OCI-LY1 (cell line): Measurements from ENCODE around the gene PRKG1.

Source experiments
- H2AFZ ChIP-seq: fragments of 200-600 bp; sonication (generic), shearing (Covaris generic); 2 replicates; pipeline ENCODE4 v1.6.0; 2014; ENCODE audit warnings: antibody characterized with exemption, mild to moderate bottlenecking, low read length
- H3F3A ChIP-seq: fragments of 200-600 bp; sonication (generic), shearing (Covaris generic); 2 replicates; pipeline ENCODE4 v1.6.0; 2014; ENCODE audit warnings: mild to moderate bottlenecking, antibody characterized with exemption, low read length, moderate library complexity; ENCODE audit not compliant: insufficient read depth
- H3K27ac ChIP-seq: fragments of 200-600 bp; sonication (generic); 2 replicates; pipeline ENCODE4 v1.5.1; 2014; ENCODE audit warnings: low read length, mixed run types, mild to moderate bottlenecking, low read depth; ENCODE audit not compliant: poor library complexity, severe bottlenecking
- H3K27me3 ChIP-seq: fragments of 200-600 bp; sonication (generic); 2 replicates; pipeline ENCODE4 v1.6.0; 2014; ENCODE audit warnings: antibody characterized with exemption, mild to moderate bottlenecking, low read length, moderate library complexity; ENCODE audit not compliant: insufficient read depth
- H3K36me3 ChIP-seq: fragments of 200-600 bp; sonication (generic); 2 replicates; pipeline ENCODE4 v1.6.1; 2014; ENCODE audit warnings: mild to moderate bottlenecking, antibody characterized with exemption, low read length, moderate library complexity, mixed read lengths; ENCODE audit not compliant: insufficient read depth
- H3K4me1 ChIP-seq: fragments of 200-600 bp; sonication (generic); 2 replicates; pipeline ENCODE4 v1.5.1; 2014; ENCODE audit warnings: mild to moderate bottlenecking, low read length, moderate library complexity; ENCODE audit not compliant: insufficient read depth, severe bottlenecking
- H3K4me2 ChIP-seq: fragments of 200-600 bp; sonication (generic), shearing (Covaris generic); 2 replicates; pipeline ENCODE4 v1.6.1; 2014; ENCODE audit warnings: low read length
- H3K4me3 ChIP-seq: fragments of 200-600 bp; sonication (generic); 2 replicates; pipeline ENCODE4 v1.5.1; 2014; ENCODE audit warnings: low read length, low read depth, mild to moderate bottlenecking, mixed read lengths; ENCODE audit not compliant: poor library complexity, severe bottlenecking
- H3K79me2 ChIP-seq: fragments of 200-600 bp; shearing (Covaris generic); 2 replicates; pipeline ENCODE4 v1.6.1; 2016; ENCODE audit warnings: mixed run types, low read length, mixed read lengths; ENCODE audit not compliant: insufficient read depth
- H3K9ac ChIP-seq: fragments of 200-600 bp; sonication (generic), shearing (Covaris generic); 2 replicates; pipeline ENCODE4 v1.6.1; 2014; ENCODE audit warnings: mild to moderate bottlenecking, low read length, mixed read lengths
- H3K9me2 ChIP-seq: fragments of 200-600 bp; sonication (generic), shearing (Covaris generic); 2 replicates; pipeline ENCODE4 v1.6.1; 2014; ENCODE audit warnings: low read depth, mild to moderate bottlenecking, low read length, mixed read lengths
- H3K9me3 ChIP-seq: fragments of 200-600 bp; shearing (Covaris generic); 2 replicates; pipeline ENCODE4 v1.6.1; 2014; ENCODE audit warnings: low read length, mixed read lengths
- H4K20me1 ChIP-seq: fragments of 200-600 bp; sonication (generic), shearing (Covaris generic); 2 replicates; pipeline ENCODE4 v1.6.0; 2016; ENCODE audit warnings: mild to moderate bottlenecking, low read length; ENCODE audit not compliant: insufficient read depth
- EZH2 ChIP-seq: fragments of 200-600 bp; sonication (generic), shearing (Covaris generic); IDR thresholded peaks from 2 replicates; pipeline ENCODE4 v1.8.0; 2017; ENCODE audit warnings: borderline replicate concordance, mixed run types, mild to moderate bottlenecking, antibody characterized with exemption, low read length, moderate library complexity, mixed read lengths
- TF ChIP-seq, protein P1 (sequence below): fragments of 200-600 bp; sonication (generic), shearing (Covaris generic); IDR thresholded peaks from 2 replicates; pipeline ENCODE4 v1.5.1; 2017; ENCODE audit warnings: mild to moderate bottlenecking, antibody characterized with exemption, low read length, moderate library complexity, mixed read lengths

PRKG1 gene

DNA sequence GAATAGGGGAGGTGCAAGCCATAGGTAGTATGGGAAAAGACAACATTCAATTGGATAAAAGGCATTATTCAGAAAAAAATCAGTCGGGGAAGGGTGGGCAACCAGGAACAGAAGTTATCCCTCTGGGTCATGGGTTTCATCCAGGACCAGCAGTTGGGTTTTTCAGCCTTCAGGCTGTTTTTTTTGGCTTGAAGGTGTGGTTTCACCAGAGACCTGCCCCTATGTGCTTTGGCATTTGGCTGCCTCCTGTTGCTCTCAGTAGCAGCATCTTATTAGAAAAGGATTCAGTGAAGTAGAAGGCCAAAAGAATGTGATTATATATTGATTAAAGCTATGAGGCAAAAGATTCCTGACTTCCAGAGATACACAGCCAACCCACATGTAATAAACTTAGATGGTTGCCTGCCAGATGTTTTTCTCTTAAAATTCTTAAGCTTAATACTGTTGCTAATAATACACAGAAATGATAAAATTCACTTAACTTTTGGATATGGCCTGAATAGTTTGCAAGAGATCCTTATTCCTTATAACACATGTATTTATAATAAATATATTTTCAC lies 876.8 kb downstream of the PRKG1 start:
- no peak overlapping the region for H3K4me2 ChIP-seq
- H3K4me1 ChIP-seq = no peaks in the 10 kb centered on the region
- H3K4me3 ChIP-seq = no peak overlapping the region
- H3K27ac ChIP-seq = no peak overlapping the region
- H2AFZ ChIP-seq = no peak overlapping the region
- no peak overlapping the region for H3K9ac ChIP-seq
- no peaks in the 10 kb centered on the region for H3K27me3 ChIP-seq
- no peaks in the 10 kb centered on the region for H3K79me2 ChIP-seq
- H3K9me2 ChIP-seq = no peaks in the 10 kb centered on the region
- H3K36me3 ChIP-seq = no peaks in the 10 kb centered on the region
- TF ChIP-seq, protein P1, sequence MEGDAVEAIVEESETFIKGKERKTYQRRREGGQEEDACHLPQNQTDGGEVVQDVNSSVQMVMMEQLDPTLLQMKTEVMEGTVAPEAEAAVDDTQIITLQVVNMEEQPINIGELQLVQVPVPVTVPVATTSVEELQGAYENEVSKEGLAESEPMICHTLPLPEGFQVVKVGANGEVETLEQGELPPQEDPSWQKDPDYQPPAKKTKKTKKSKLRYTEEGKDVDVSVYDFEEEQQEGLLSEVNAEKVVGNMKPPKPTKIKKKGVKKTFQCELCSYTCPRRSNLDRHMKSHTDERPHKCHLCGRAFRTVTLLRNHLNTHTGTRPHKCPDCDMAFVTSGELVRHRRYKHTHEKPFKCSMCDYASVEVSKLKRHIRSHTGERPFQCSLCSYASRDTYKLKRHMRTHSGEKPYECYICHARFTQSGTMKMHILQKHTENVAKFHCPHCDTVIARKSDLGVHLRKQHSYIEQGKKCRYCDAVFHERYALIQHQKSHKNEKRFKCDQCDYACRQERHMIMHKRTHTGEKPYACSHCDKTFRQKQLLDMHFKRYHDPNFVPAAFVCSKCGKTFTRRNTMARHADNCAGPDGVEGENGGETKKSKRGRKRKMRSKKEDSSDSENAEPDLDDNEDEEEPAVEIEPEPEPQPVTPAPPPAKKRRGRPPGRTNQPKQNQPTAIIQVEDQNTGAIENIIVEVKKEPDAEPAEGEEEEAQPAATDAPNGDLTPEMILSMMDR = no peak
- no peak for TF ChIP-seq EZH2
- H3K9me3 ChIP-seq = no peaks in the 10 kb centered on the region
- no peaks in the 10 kb centered on the region for H3F3A ChIP-seq
- H4K20me1 ChIP-seq = no peaks in the 10 kb centered on the region

DNA sequence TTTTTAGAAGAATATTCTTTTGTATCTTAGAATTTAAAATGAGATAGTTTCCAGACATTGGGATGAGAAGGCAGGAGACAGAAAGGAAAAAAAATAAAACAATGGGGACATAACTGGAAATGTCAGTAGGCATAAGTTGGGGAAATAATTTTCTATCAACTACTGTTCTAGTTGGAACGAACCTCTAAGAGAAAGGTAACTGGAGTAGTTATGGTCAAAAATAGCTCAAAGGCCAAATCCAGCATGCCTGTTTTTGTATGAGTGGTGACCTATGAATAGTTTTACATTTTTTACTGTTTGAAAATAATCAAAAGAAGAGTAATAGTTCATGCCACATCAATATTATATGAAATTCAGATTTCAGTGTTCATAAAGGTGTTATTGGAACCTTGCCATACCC lies 877.3 kb downstream of the PRKG1 start:
- H2AFZ ChIP-seq = no peak overlapping the region
- H3F3A ChIP-seq = no peaks in the 10 kb centered on the region
- no peak overlapping the region for H3K4me2 ChIP-seq
- H3K9me3 ChIP-seq = no peaks in the 10 kb centered on the region
- H4K20me1 ChIP-seq = no peaks in the 10 kb centered on the region
- no peak overlapping the region for H3K4me3 ChIP-seq
- no peaks in the 10 kb centered on the region for H3K36me3 ChIP-seq
- no peaks in the 10 kb centered on the region for H3K27me3 ChIP-seq
- no peak overlapping the region for H3K9ac ChIP-seq
- no peaks in the 10 kb centered on the region for H3K79me2 ChIP-seq
- no peak overlapping the region for H3K27ac ChIP-seq
- TF ChIP-seq, protein P1 = no peak
- no peak for TF ChIP-seq EZH2
- H3K4me1 ChIP-seq = no peaks in the 10 kb centered on the region
- H3K9me2 ChIP-seq = no peaks in the 10 kb centered on the region

DNA sequence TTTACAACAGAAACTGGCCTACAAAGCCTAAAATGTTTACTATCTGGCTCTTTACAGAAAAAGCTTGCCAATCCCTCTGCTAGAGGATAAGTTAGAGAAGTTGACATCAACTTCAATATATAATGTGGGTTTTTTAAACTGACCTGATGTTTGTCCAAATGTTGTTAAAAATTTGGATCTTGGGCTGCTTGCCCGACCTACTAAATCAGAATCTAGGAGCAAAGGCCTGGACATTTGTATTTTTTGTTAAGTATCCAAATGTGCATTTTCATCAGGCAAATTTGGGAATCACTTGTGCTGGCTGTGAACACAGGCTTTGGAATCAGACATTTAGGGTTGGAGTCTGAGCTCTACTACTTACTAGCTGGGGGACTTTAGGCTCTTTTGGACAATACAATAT lies 877.8 kb downstream of the PRKG1 start:
- no peaks in the 10 kb centered on the region for H3K36me3 ChIP-seq
- no peaks in the 10 kb centered on the region for H4K20me1 ChIP-seq
- H3K9me3 ChIP-seq = no peaks in the 10 kb centered on the region
- H3K4me1 ChIP-seq = no peaks in the 10 kb centered on the region
- H3K9me2 ChIP-seq = no peaks in the 10 kb centered on the region
- H3K9ac ChIP-seq = no peak overlapping the region
- no peaks in the 10 kb centered on the region for H3F3A ChIP-seq
- no peaks in the 10 kb centered on the region for H3K27me3 ChIP-seq
- no peak overlapping the region for H3K4me2 ChIP-seq
- H3K4me3 ChIP-seq = no peak overlapping the region
- no peak overlapping the region for H2AFZ ChIP-seq
- TF ChIP-seq EZH2 = no peak
- TF ChIP-seq, protein P1 = no peak
- H3K27ac ChIP-seq = no peak overlapping the region
- H3K79me2 ChIP-seq = no peaks in the 10 kb centered on the region
